Measurements from ENCODE around the gene KIAA0232. TPM values are rescaled to one million over a fixed set of nuclear protein-coding genes. Genes with fewer than 3 reads are reported as not detected.

KIAA0232 gene
- total and polyA plus RNA-seq, 9 of the 15 experiments (the other 6 are each of a cell fraction or from before 2014, with no cell fraction given) = 3.5 to 17.4 (median 13.0) TPM

- TF ChIP-seq MXD1 (CRISPR knock-in tag; IDR thresholded peaks at IDR 0.05; ENCODE audit: borderline replicate concordance, poor library complexity, severe bottlenecking) (no peak), ZNF79 (CRISPR knock-in tag; IDR thresholded peaks at IDR 0.05; ENCODE audit: low read depth) (no peak), TEAD4 (IDR thresholded peaks at IDR 0.05; ENCODE audit: low read length) (no peak), TEAD4 (CRISPR knock-in tag; IDR thresholded peaks at IDR 0.05; ENCODE audit: borderline replicate concordance) (0 out of 2 replicates have a peak, but pooled peaks have one; percentile 31), TAF9B (IDR thresholded peaks at IDR 0.05; ENCODE audit: partially characterized antibody) (no peak), PHTF2 (CRISPR knock-in tag; IDR thresholded peaks at IDR 0.05) (no peak), ETV6 (IDR thresholded peaks at IDR 0.05; ENCODE audit: borderline replicate concordance in 1 of 2, low read depth in 2 of 2, low read length in 1 of 2) (no peak), ETV6 (CRISPR knock-in tag; IDR thresholded peaks at IDR 0.05; ENCODE audit: borderline replicate concordance) (no peak), ARID3B (CRISPR knock-in tag; IDR thresholded peaks at IDR 0.05; ENCODE audit: borderline replicate concordance) (no peak), CEBPZ (IDR thresholded peaks at IDR 0.05; ENCODE audit: borderline replicate concordance, low read depth, low read length) (no peak), SRSF3 (IDR thresholded peaks at IDR 0.05; ENCODE audit: insufficient read depth, low read length) (no peak), TBL1XR1 (IDR thresholded peaks at IDR 0.05; ENCODE audit: low read length in 2 of 2) (peak in 1 of 2 experiments; percentile 49; a peak in 1 of 4 replicates), CHD4 (IDR thresholded peaks at IDR 0.05; ENCODE audit: insufficient read depth, insufficient replicate concordance, low read depth, low read length, poor library complexity, severe bottlenecking) (no peak), CGGBP1 (CRISPR knock-in tag; IDR thresholded peaks at IDR 0.05) (no peak), SOX6 (IDR thresholded peaks at IDR 0.05) (no peak), ZNF655 (CRISPR knock-in tag; IDR thresholded peaks at IDR 0.05) (no peak), THAP12 (CRISPR knock-in tag; IDR thresholded peaks at IDR 0.05) (no peak)
These were observed 109.8 kb downstream of the KIAA0232 start (continued) for GRCh38 chr4:6892190-6892908.

All from K562 (cell line).